A673 (cell line): ENCODE results near the gene HOXA9.

ENCODE experiments used
- EZH2 ChIP-seq: fragments of 200-600 bp; sonication (generic); IDR thresholded peaks from 2 replicates; pipeline ENCODE4 v1.6.1; 2017; ENCODE audit warnings: borderline replicate concordance, low read depth, mild to moderate bottlenecking, mixed read lengths, antibody characterized with exemption, low read length; ENCODE audit not compliant: poor library complexity, severe bottlenecking
- TF ChIP-seq, protein P1 (sequence below): fragments of 300-800, 200-600 bp; sonication (generic); conservative IDR thresholded peaks from 2 replicates; pipeline ENCODE4 v1.5.1; 2017; ENCODE audit warnings: low read depth, mild to moderate bottlenecking, antibody characterized with exemption, low read length, moderate library complexity, mixed read lengths

DNA sequence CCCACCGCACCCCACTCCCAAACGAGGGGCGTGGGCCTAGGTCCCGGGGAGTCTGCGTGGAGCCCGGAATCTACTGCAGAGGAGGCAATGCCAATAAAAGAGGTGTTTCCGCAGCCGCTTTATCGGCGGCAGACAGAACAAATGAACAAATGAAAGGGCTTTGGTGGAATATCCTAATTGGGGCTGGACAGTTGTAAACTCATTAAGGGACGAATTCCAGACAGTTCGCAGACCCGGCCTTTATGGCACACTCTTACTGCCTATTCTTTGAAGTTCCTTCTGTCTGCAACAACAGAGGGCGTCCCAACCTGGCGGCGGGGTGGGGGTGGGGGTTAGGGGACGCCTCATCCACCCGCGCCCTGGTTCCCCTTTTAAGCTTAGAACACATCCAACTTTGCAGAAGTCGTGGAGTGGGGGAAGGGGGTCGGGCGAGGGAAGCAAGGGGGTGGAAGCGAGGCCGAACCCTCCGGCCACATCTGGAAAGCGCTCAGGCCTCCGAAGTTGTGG is 4.1 kb downstream of the HOXA9 start:
- no peak for TF ChIP-seq EZH2
- TF ChIP-seq, protein P1, sequence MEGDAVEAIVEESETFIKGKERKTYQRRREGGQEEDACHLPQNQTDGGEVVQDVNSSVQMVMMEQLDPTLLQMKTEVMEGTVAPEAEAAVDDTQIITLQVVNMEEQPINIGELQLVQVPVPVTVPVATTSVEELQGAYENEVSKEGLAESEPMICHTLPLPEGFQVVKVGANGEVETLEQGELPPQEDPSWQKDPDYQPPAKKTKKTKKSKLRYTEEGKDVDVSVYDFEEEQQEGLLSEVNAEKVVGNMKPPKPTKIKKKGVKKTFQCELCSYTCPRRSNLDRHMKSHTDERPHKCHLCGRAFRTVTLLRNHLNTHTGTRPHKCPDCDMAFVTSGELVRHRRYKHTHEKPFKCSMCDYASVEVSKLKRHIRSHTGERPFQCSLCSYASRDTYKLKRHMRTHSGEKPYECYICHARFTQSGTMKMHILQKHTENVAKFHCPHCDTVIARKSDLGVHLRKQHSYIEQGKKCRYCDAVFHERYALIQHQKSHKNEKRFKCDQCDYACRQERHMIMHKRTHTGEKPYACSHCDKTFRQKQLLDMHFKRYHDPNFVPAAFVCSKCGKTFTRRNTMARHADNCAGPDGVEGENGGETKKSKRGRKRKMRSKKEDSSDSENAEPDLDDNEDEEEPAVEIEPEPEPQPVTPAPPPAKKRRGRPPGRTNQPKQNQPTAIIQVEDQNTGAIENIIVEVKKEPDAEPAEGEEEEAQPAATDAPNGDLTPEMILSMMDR: no peak
